Uterus (tissue), 2 donors: ENCODE data around the gene NEB.
"Not testable (repeated sequence)": the region's sequence is repeated elsewhere in the genome, so short reads cannot be mapped to it uniquely, and the experiment has no call there.

Source experiments
- POLR2A ChIP-seq, 2 donors: fragments of 450-650 bp; IDR thresholded peaks; one replicate each; pipeline ENCODE4 v1.6.1; 2016; ENCODE audit warnings: antibody characterized with exemption in 2 of 2, mild to moderate bottlenecking in 1 of 2, moderate library complexity in 1 of 2
- TF ChIP-seq, protein P1 (sequence below), 4 experiments: fragments of 200-600 bp in 2 of 4; fragments of 450-650 bp in 2 of 4; sonication (generic) in 2 of 4; IDR thresholded peaks; one replicate each; pipeline ENCODE4 v1.5.1; 2016 to 2019; ENCODE audit warnings: antibody characterized with exemption in 4 of 4, mild to moderate bottlenecking in 2 of 4, moderate library complexity in 1 of 4

DNA sequence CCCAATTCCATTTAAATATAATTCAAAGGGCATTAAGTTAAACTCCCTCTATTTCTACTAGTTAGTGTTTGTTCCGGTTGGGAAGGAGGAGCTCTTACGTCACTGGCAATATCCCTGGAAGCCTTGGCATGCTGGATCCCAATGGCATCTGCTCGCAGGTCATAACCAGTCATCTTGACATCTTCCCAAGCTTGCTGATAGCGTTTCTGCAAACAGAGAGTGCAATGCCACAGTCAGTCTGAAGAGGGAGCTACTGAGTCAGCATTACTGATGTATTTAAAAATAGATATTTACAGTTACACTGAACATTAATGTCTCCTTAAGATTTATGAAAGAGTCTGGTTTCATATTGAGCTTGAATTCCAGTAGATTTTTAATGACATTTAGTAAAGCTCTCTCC, 132.5 kb downstream of the NEB start:
- TF ChIP-seq POLR2A (IDR thresholded peaks at IDR 0.05): not testable (repeated sequence)
- TF ChIP-seq, protein P1, sequence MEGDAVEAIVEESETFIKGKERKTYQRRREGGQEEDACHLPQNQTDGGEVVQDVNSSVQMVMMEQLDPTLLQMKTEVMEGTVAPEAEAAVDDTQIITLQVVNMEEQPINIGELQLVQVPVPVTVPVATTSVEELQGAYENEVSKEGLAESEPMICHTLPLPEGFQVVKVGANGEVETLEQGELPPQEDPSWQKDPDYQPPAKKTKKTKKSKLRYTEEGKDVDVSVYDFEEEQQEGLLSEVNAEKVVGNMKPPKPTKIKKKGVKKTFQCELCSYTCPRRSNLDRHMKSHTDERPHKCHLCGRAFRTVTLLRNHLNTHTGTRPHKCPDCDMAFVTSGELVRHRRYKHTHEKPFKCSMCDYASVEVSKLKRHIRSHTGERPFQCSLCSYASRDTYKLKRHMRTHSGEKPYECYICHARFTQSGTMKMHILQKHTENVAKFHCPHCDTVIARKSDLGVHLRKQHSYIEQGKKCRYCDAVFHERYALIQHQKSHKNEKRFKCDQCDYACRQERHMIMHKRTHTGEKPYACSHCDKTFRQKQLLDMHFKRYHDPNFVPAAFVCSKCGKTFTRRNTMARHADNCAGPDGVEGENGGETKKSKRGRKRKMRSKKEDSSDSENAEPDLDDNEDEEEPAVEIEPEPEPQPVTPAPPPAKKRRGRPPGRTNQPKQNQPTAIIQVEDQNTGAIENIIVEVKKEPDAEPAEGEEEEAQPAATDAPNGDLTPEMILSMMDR (IDR thresholded peaks at IDR 0.05): not testable (repeated sequence)
